Measurements from ENCODE around the gene TMCC1. TPM values are rescaled to one million over a fixed set of nuclear protein-coding genes. Genes with fewer than 3 reads are reported as not detected.

Gene TMCC1
- total and polyA plus RNA-seq, 2 donors (not counting 1 experiment from before 2014, with no cell fraction given) = 8.5 to 32.2 TPM

DNA sequence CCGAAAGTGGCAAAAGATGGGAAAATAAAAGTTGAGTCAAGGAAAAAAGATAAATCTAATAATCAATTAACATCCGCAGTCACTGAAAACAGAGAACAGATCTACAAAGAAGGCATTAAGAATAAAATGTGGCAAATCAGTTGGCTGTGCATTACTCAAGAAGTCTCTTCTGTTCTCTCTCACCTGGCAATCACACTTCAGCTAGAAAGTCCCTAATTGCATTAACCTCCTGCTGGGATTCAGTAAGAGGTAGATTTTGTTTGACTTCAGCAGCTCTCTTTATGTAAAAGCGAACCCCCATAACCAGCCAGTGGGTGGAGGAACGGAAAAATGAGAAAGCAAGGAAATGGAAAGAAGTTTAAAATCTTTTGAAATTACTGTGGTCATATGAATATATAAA is 192.3 kb downstream of the TMCC1 start:
- H3K4me1 Mint-ChIP-seq = no peaks in the 10 kb centered on the region
- H3K27ac Mint-ChIP-seq = no peak overlapping the region
- H3K79me2 ChIP-seq (ENCODE audit: control insufficient read depth, insufficient read depth, low read length) = peaks cover 4% of the 10 kb centered on the region
- ATAC-seq (ENCODE audit: low read depth) (no peak), DNase-seq (no peak)
- TF ChIP-seq, protein P1, sequence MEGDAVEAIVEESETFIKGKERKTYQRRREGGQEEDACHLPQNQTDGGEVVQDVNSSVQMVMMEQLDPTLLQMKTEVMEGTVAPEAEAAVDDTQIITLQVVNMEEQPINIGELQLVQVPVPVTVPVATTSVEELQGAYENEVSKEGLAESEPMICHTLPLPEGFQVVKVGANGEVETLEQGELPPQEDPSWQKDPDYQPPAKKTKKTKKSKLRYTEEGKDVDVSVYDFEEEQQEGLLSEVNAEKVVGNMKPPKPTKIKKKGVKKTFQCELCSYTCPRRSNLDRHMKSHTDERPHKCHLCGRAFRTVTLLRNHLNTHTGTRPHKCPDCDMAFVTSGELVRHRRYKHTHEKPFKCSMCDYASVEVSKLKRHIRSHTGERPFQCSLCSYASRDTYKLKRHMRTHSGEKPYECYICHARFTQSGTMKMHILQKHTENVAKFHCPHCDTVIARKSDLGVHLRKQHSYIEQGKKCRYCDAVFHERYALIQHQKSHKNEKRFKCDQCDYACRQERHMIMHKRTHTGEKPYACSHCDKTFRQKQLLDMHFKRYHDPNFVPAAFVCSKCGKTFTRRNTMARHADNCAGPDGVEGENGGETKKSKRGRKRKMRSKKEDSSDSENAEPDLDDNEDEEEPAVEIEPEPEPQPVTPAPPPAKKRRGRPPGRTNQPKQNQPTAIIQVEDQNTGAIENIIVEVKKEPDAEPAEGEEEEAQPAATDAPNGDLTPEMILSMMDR (IDR thresholded peaks at IDR 0.05) = no peak
- no peak for TF ChIP-seq EZH2 (IDR thresholded peaks at IDR 0.05; ENCODE audit: borderline replicate concordance, insufficient read depth, low read depth, low read length, poor library complexity, severe bottlenecking)
- H4K20me1 ChIP-seq (ENCODE audit: control insufficient read depth, insufficient read depth, low read length, poor library complexity, severe bottlenecking) = no peaks in the 10 kb centered on the region
- ChIA-PET CTCF (no interaction called here), POLR2A (no interaction called here)
- peaks cover 0 to 12% (median 4%) of the 10 kb centered on the region in 3 donors for H3K9me3 ChIP-seq (ENCODE audit: control extremely low read depth in 1 of 3, control insufficient read depth in 2 of 3, insufficient read depth in 1 of 3, low read length in 2 of 3)
- H3K36me3 ChIP-seq (replicated peaks in 1 of 2; ENCODE audit: control extremely low read depth in 1 of 2, control insufficient read depth in 1 of 2, extremely low read depth in 1 of 2, insufficient read depth in 2 of 2, low read length in 1 of 2) = no peaks in the 10 kb centered on the region
- intact Hi-C loops (cut with micrococcal nuclease) = no loop called here
- no peaks in the 10 kb centered on the region for H3K27me3 ChIP-seq (replicated peaks in 1 of 4; ENCODE audit: control extremely low read depth in 1 of 4, control insufficient read depth in 3 of 4, insufficient read depth in 4 of 4, low read length in 3 of 4)
- H2AFZ ChIP-seq (ENCODE audit: insufficient read depth, low read depth, low read length, poor library complexity, severe bottlenecking) = no peak overlapping the region
- no peak overlapping the region for H3K4me3 Mint-ChIP-seq
- no CpG with 5 or more reads among the region's 4 CpGs for WGBS (ENCODE audit: insufficient coverage)
- no peak overlapping the region for H3K4me2 ChIP-seq (replicated peaks; ENCODE audit: low read depth, low read length, poor library complexity, severe bottlenecking)
- no peak overlapping the region for H3K27ac ChIP-seq (ENCODE audit: low read length in 2 of 2)
- H3K4me3 ChIP-seq (ENCODE audit: control extremely low read depth in 1 of 5, extremely low read depth in 1 of 5, insufficient read depth in 1 of 5, low read depth in 2 of 5, low read length in 4 of 5) = no peak overlapping the region
- no peaks in the 10 kb centered on the region for H3K4me1 ChIP-seq (ENCODE audit: control insufficient read depth in 2 of 2, insufficient read depth in 2 of 2, low read length in 2 of 2)
- no peaks in the 10 kb centered on the region for H3K27me3 Mint-ChIP-seq
- H3K9me3 Mint-ChIP-seq (ENCODE audit: insufficient read depth) = peaks cover 2% of the 10 kb centered on the region
- H3K9ac ChIP-seq (ENCODE audit: low read length) = no peak overlapping the region

DNA sequence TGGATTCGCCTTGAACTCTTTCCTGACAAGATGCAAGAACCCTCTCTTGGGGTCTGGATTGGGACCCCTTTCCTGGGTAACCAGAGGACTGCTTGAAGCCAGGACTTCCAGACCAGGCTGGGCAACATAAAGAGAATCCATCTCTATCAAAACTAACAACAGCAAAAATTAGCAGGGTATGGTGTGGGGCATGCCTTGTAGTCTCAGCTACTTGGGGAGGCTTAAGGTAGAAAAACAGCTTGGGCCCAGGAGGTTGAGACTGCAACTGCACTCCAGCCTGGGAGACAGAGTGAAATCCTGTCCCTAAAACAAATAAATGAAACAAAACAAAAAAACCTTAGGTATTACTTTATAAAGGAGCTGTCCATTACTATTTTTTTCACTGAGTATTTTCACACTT is 193.9 kb downstream of the TMCC1 start:
- no peaks in the 10 kb centered on the region for H3K79me2 ChIP-seq (ENCODE audit: control insufficient read depth, insufficient read depth, low read length)
- H4K20me1 ChIP-seq (ENCODE audit: control insufficient read depth, insufficient read depth, low read length, poor library complexity, severe bottlenecking) = no peaks in the 10 kb centered on the region
- POLR2A ChIA-PET = no interaction called here
- no peak overlapping the region for H3K4me3 Mint-ChIP-seq
- H3K9ac ChIP-seq (ENCODE audit: low read length) = no peak overlapping the region
- peaks cover 0 to 12% (median 4%) of the 10 kb centered on the region in 3 donors for H3K9me3 ChIP-seq (ENCODE audit: control extremely low read depth in 1 of 3, control insufficient read depth in 2 of 3, insufficient read depth in 1 of 3, low read length in 2 of 3)
- CTCF ChIA-PET = no interaction called here
- no peak for TF ChIP-seq EZH2 (IDR thresholded peaks at IDR 0.05; ENCODE audit: borderline replicate concordance, insufficient read depth, low read depth, low read length, poor library complexity, severe bottlenecking)
- TF ChIP-seq, protein P1 (IDR thresholded peaks at IDR 0.05) = no peak
- WGBS (ENCODE audit: insufficient coverage) = 86% methylated on average over 1 of the region's 1 CpG
- H3K27me3 ChIP-seq (replicated peaks in 1 of 4; ENCODE audit: control extremely low read depth in 1 of 4, control insufficient read depth in 3 of 4, insufficient read depth in 4 of 4, low read length in 3 of 4) = no peaks in the 10 kb centered on the region
- ATAC-seq (ENCODE audit: low read depth) (no peak), DNase-seq (no peak)
- H3K27ac Mint-ChIP-seq = no peak overlapping the region
- peaks cover 2% of the 10 kb centered on the region for H3K9me3 Mint-ChIP-seq (ENCODE audit: insufficient read depth)
- no peaks in the 10 kb centered on the region for H3K36me3 ChIP-seq (replicated peaks in 1 of 2; ENCODE audit: control extremely low read depth in 1 of 2, control insufficient read depth in 1 of 2, extremely low read depth in 1 of 2, insufficient read depth in 2 of 2, low read length in 1 of 2)
- intact Hi-C loops (cut with micrococcal nuclease) = no loop called here
- H2AFZ ChIP-seq (ENCODE audit: insufficient read depth, low read depth, low read length, poor library complexity, severe bottlenecking) = no peak overlapping the region
- no peak overlapping the region for H3K27ac ChIP-seq (ENCODE audit: low read length in 2 of 2)
- H3K4me1 Mint-ChIP-seq = no peaks in the 10 kb centered on the region
- no peaks in the 10 kb centered on the region for H3K4me1 ChIP-seq (ENCODE audit: control insufficient read depth in 2 of 2, insufficient read depth in 2 of 2, low read length in 2 of 2)
- no peak overlapping the region for H3K4me3 ChIP-seq (ENCODE audit: control extremely low read depth in 1 of 5, extremely low read depth in 1 of 5, insufficient read depth in 1 of 5, low read depth in 2 of 5, low read length in 4 of 5)
- no peak overlapping the region for H3K4me2 ChIP-seq (replicated peaks; ENCODE audit: low read depth, low read length, poor library complexity, severe bottlenecking)
- no peaks in the 10 kb centered on the region for H3K27me3 Mint-ChIP-seq

All from B cell (primary cell).